Heart left ventricle (tissue), 13 donors: ENCODE results near the gene MRFAP1.

Experiments
- CTCF ChIP-seq, 12 donors: fragments of 200-600 bp; sonication (generic) in 4 of 12; IDR thresholded peaks; one replicate each; pipeline versions ENCODE4 v1.5.0 to v1.8.0; 2018 to 2022; ENCODE audit warnings: antibody characterized with exemption in 12 of 12, mild to moderate bottlenecking in 5 of 12
- POLR2A ChIP-seq, 2 donors: fragments of 450-650 bp; IDR thresholded peaks; one replicate each; pipeline ENCODE4 v1.6.1; 2017; ENCODE audit warnings: antibody characterized with exemption in 2 of 2, mild to moderate bottlenecking in 2 of 2, moderate library complexity in 2 of 2
- donor health status: ischemic (EF 13 %, LVEDD 7.1; RV severe dilation, severe dysfunction).
- donor health status: DM: no; HTN: yes; CAD: no.
- donor health status: DM: no; HTN: no; CAD: no.
- donor health status: ischemic (EF 25% LVEDD 6.9; RV normal size, moderate dysfunction).
- donor health status: ischemic (EF 25% LVEDD 5.7; RV mildly dilated, moderate dysfunction).
- donor health status: ischemic (EF 35%, LVEDD 5.7; RV mildly dilated, moderate dysfunction).
- donor health status: nonischemic (EF 11% LVEDD 7.7; RV severe dilation, severe dysfunction).
- donor health status: DM: yes; HTN: yes; CAD: no.
- donor health status: PGD.
- donor health status: ischemic (EF 29% LVEDD 5.4; RV normal size, mild dysfunction).
- donor health status: nonischemic (EF 23%, LVEDD 6.1; RV moderate dilation, normal function).

GRCh38 chr4:6668391-6668790 is 27.9 kb downstream of the MRFAP1 start:
- no peak for TF ChIP-seq CTCF (IDR thresholded peaks at IDR 0.05)
- no peak for TF ChIP-seq POLR2A (IDR thresholded peaks at IDR 0.05)
